Left ventricle myocardium inferior (tissue), 1 donor: ENCODE measurements around the gene PCSK5. TPM values are rescaled to one million over a fixed set of nuclear protein-coding genes. Genes with fewer than 3 reads are reported as not detected.
A peak's percentile ranks its signal among the peaks of the same experiment; 100 is the strongest.
"Not testable (repeated sequence)": the region's sequence is repeated elsewhere in the genome, so short reads cannot be mapped to it uniquely, and the experiment has no call there.

Experiments used
- DNase-seq: peaks from one replicate; pipeline ENCODE4 v3.0.0-alpha.2; 2020
- H3K27ac ChIP-seq: fragments of 200-600 bp; replicated peaks from 2 replicates; pipeline ENCODE4 v1.8.0; 2021
- H3K27me3 ChIP-seq: fragments of 200-600 bp; 2 replicates; pipeline ENCODE4 v1.8.0; 2021; ENCODE audit warnings: low read depth
- H3K36me3 ChIP-seq: fragments of 200-600 bp; 2 replicates; pipeline ENCODE4 v1.8.0; 2021
- H3K4me1 ChIP-seq: fragments of 200-600 bp; 2 replicates; pipeline ENCODE4 v1.8.0; 2021
- H3K4me3 ChIP-seq: fragments of 200-600 bp; 2 replicates; pipeline ENCODE4 v1.8.0; 2021; ENCODE audit warnings: mild to moderate bottlenecking, moderate library complexity
- H3K9me3 ChIP-seq: fragments of 200-600 bp; replicated peaks from 2 replicates; pipeline ENCODE4 v1.8.0; 2021
- intact Hi-C: fragments of 100-400 bp; cut with micrococcal nuclease; formaldehyde crosslinking; loops from one replicate; pipeline ENCODE4 v1.11.0; 2022
- total RNA-seq: library from RNA; stranded (reverse); fragmentation: NEBNext Ultra II Directional; extraction: Animal tissue kit (Norgen Biotek cat#: 25700); gene quantifications from one replicate; pipeline ENCODE4 v1.2.1, GENCODE V29; 2021
- TF ChIP-seq, protein P1 (sequence below): fragments of 200-600 bp; IDR thresholded peaks from 2 replicates; pipeline ENCODE4 v1.8.0; 2021; ENCODE audit warnings: antibody characterized with exemption, mild to moderate bottlenecking, borderline replicate concordance
- donor health status: DM: no; HTN: yes; CAD: no; lungs with severe emphysema.

PCSK5 gene
- total RNA-seq, 1 donor from 2014 or later, result 5.6 TPM

DNA sequence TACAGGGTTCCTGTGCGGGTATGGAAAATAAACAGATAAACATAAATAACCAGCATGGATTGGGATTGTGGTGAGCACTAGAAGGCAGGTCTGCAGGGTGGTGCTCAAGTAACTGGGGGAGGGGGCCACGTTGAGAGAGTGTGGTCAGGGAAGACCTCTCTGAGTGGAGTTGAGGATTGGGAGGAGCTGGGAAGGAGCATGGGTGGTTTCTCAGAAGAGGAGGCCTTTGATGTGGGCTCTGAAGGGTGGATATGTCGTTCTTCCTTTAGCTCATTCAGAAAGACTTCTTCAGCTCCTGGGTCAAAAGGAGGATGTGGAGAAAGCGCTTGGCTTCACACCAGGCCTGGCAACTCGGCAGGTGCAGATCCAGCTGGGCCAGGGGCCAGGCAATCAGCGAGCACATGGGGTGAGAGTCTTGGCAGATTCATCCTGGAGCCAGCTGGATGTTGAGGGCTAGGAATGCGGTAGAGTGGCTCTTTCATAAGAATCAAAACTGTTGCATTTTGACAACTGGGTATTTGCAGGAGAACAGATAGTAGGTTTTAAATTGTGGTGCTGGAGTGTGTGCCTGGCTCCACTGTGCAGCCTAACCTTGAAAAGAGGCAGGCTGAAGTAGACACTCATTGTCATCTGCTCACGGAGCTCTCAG lies 71.7 kb downstream of the PCSK5 start:
- Histone ChIP-seq H3K4me1 (peaks cover 35% of the 10 kb centered on the region), H3K36me3 (no peaks in the 10 kb centered on the region), H3K27me3 (no peaks in the 10 kb centered on the region), H3K4me3 (no peak overlapping the region), H3K9me3 (no peaks in the 10 kb centered on the region), H3K27ac (peak overlapping the region; percentile 46)
- peak; percentile 70 for DNase-seq
- TF ChIP-seq, protein P1, sequence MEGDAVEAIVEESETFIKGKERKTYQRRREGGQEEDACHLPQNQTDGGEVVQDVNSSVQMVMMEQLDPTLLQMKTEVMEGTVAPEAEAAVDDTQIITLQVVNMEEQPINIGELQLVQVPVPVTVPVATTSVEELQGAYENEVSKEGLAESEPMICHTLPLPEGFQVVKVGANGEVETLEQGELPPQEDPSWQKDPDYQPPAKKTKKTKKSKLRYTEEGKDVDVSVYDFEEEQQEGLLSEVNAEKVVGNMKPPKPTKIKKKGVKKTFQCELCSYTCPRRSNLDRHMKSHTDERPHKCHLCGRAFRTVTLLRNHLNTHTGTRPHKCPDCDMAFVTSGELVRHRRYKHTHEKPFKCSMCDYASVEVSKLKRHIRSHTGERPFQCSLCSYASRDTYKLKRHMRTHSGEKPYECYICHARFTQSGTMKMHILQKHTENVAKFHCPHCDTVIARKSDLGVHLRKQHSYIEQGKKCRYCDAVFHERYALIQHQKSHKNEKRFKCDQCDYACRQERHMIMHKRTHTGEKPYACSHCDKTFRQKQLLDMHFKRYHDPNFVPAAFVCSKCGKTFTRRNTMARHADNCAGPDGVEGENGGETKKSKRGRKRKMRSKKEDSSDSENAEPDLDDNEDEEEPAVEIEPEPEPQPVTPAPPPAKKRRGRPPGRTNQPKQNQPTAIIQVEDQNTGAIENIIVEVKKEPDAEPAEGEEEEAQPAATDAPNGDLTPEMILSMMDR, result no peak
- intact Hi-C loops, result no loop called here

DNA sequence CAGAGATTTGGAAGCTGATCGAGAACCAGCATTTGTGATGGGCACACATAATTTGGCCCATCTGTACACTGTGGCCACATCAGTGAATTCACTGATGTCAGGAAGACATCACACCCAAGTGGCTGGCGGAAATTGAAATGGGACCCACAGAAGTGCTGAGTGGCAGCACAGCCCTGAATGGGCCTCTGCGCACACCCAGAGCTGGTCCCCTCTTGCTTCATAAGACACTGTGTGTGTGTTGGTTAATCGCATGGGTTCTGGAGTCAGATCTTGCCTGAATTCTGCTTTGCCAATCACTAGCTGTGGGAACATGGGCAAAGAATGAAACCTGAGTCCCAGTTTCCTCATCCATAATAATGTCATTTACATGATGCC lies 72.2 kb downstream of the PCSK5 start:
- Histone ChIP-seq H3K36me3 (no peaks in the 10 kb centered on the region), H3K4me3 (no peak overlapping the region), H3K4me1 (peaks cover 35% of the 10 kb centered on the region), H3K9me3 (no peaks in the 10 kb centered on the region), H3K27me3 (no peaks in the 10 kb centered on the region), H3K27ac (peak overlapping the region; percentile 46)
- DNase-seq, result no peak
- intact Hi-C loops, result no loop called here
- TF ChIP-seq, protein P1, result no peak

DNA sequence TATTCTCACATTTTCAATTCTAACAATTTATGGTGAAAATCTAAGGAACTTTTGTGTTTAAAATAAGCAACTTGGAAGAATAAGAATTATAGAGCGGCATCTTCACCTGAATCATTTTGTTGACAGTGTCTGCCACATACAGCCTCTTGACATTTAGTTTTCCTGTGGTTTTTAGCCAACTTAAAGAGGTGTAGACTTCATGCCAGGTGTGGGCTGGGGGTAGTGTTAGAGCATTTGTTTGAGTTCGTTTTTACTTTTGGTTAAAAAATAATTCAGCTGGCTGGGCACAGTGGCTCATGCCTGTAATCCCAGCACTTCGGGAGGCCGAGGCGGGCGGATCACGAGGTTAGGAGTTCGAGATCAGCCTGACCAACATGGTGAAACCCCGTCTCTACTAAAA lies 72.8 kb downstream of the PCSK5 start:
- H3K27me3 ChIP-seq, intact Hi-C loops, H3K27ac ChIP-seq, H3K4me3 ChIP-seq, DNase-seq, H3K9me3 ChIP-seq, H3K36me3 ChIP-seq: not testable (repeated sequence)
- peaks cover 35% of the 10 kb centered on the region for H3K4me1 ChIP-seq

DNA sequence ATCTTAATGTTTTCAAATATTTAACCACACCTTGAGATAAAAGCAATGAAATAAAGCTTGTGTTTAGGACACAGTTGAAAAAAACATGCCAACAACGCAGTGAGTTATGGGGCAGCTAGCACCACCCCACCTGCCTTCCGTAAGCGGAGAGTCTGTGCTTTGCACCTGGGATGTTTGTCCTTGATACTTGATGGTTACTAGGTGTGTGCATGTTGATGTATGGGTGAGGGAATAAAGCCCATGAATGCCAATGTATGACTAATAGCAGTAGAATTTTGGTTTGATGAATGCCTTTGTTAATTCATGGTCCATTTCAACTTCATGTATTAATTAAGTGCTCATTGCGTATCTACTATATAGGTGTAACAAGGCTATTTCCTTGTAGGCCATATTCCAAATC lies 74.0 kb downstream of the PCSK5 start:
- H3K27ac ChIP-seq, result no peak overlapping the region
- intact Hi-C loops, result no loop called here
- TF ChIP-seq, protein P1, result no peak
- peaks cover 35% of the 10 kb centered on the region for H3K4me1 ChIP-seq
- H3K36me3 ChIP-seq, result no peaks in the 10 kb centered on the region
- H3K9me3 ChIP-seq, result no peaks in the 10 kb centered on the region
- no peak overlapping the region for H3K4me3 ChIP-seq
- DNase-seq, result no peak
- no peaks in the 10 kb centered on the region for H3K27me3 ChIP-seq

DNA sequence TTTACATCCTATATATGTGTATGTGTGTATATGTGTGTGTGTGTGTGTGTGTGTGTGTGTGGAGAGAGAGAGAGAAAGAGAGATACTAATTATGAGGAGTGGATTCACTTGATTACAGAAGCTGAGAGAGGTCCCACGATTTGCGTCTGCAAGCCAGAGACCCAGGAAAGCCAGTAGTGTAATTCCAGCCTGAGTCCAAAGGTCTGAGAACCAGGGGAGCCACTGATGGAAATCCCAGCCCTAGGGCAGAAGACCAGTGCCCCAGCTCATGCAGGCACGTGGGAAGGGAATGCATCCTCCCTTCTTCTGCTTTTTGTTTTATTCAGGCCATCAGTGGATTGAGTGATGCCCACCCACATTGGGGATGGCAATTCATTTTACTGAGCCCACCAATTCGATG lies 74.8 kb downstream of the PCSK5 start:
- peaks cover 35% of the 10 kb centered on the region for H3K4me1 ChIP-seq
- TF ChIP-seq, protein P1, result no peak
- no peaks in the 10 kb centered on the region for H3K27me3 ChIP-seq
- intact Hi-C loops, result no loop called here
- DNase-seq, result no peak
- H3K4me3 ChIP-seq, result no peak overlapping the region
- H3K9me3 ChIP-seq, result no peaks in the 10 kb centered on the region
- no peak overlapping the region for H3K27ac ChIP-seq
- no peaks in the 10 kb centered on the region for H3K36me3 ChIP-seq

DNA sequence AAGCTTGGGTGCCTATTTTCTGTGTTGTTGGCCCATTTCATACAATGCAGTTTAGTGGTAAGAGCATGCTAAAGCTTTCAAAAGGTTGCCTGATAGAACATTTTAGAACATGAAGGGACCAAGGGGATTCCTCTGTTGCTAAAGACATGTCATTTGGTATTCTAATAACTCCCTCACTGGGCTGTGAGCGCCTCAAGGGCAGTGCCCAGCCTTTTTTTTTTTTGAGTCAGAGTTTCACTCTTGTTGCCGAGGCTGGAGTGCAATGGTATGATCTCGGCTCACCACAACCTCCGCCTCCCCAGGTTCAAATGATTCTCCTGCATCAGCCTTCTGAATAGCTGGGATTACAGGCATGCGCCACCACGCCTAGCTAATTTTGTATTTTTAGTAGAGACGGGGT lies 77.1 kb downstream of the PCSK5 start:
- DNase-seq, result no peak
- no peaks in the 10 kb centered on the region for H3K36me3 ChIP-seq
- intact Hi-C loops, result no loop called here

More for the DNA sequence above, 77.1 kb downstream of the PCSK5 start:
- TF ChIP-seq, protein P1, result no peak
- peaks cover 8% of the 10 kb centered on the region for H3K9me3 ChIP-seq
- no peak overlapping the region for H3K4me3 ChIP-seq
- no peak overlapping the region for H3K27ac ChIP-seq
- H3K27me3 ChIP-seq, result no peaks in the 10 kb centered on the region
- peaks cover 23% of the 10 kb centered on the region for H3K4me1 ChIP-seq
